Dedifferentiated amniotic fluid mesenchymal stem cell (primary cell): Measurements from ENCODE around the gene PACS2.
A peak's percentile ranks its signal among the peaks of the same experiment; 100 is the strongest.
"Not testable (repeated sequence)": the region's sequence is repeated elsewhere in the genome, so short reads cannot be mapped to it uniquely, and the experiment has no call there.

Source experiments
- DNase-seq: peaks from one replicate; pipeline ENCODE4 v3.0.0-alpha.2; 2016; ENCODE audit errors: extremely low spot score

Gene PACS2

DNA sequence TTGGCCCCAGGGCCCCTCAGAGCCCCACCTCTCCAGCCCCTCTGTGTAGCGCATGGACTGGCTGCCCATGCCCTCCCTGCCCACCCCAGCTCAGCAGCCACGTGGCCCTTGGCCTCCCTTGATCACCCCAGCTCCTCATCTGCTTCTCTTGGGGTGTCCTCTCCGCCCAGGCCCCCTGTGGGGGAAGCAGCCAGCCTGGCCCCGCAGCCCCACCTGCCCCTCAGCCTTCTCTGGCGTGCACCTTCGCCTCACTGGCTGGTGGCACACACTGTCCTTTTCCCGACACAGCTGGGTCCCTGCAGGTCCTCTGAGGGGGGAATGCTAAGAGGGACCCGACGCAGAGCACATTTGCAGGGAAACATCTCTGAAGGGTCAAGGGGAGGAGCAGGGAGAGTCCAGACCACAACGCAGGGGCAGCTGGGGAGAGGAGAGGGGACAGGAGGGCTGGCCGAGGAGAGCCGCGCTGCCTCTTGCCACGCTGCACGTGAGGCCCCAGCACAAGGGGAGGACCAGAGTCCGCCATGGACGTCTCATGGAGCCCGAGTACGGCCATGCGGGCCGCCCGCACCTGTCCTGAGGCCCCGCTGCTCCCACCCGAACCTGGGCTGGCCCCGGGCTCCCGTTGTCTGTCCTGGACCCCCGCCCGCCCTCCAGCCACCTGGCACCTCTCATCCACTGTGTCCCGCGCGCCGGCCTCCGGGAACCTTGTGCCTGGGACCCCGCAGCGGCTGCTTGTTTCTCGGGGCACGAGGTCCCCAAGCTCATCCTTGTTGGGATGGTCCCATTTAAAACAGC lies 36.1 kb downstream of the PACS2 start:
- no peak for DNase-seq

DNA sequence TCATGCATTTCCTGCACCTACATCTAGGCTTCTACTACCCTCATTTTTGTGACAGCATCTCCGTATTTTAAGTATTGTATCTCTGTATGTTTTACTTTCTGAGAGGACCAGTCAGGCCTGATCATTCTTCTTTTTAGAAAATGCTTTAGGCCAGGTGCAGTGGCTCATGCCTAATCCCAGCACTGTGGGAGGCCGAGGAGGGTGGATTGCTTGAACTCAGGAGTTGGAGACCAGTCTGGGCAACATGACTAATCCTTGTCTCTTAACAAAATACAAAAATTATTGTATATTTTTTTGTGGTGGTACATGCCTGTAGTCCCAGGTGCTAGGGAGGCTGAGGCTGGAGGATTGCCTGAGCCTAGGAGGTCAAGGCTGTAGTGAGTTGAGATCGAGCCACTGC lies 36.9 kb downstream of the PACS2 start:
- no peak for DNase-seq

DNA sequence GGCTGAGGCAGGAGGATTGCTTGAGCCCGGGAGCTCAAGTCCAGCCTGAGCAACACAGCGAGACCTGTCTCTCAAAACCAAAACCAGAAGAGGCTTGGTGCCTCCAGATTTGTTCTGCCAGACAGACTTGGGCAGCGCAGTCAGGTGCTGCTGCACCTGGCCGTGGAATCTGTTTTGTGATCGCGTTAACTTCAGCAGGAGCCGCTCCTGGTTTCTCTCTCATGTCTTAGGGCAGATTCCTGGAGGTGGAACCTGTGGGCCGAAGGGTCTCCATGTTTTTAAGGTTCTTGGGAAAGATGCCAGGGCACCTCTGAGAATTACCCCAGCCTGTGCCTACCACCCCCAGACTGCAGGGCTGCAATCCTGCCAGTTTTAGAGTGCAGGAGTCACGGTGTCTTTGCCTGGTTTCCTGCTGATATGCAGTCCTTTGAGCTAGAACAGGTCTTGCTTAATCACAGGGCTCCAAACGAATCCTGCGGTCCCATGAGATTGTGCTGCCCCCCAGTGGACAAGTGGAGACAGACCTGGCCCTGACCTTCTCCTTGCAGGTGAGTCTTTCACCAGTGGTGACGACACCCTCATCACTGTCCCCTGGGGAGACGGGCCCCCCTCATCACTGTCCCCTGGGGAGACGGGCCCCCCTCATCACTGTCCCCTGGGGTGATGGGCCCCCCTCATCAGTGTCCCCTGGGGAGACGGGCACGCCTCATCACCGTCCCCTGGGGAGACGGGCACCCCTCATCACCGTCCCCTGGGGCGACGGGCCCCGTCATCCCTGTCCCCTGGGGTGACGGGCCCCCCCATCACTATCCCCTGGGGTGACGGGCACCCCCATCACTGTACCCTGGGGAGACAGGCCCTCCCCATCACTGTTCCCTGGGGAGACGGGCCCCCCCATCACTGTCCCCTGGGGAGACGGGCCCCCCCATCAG lies 37.6 kb downstream of the PACS2 start:
- peak; percentile 75 for DNase-seq

DNA sequence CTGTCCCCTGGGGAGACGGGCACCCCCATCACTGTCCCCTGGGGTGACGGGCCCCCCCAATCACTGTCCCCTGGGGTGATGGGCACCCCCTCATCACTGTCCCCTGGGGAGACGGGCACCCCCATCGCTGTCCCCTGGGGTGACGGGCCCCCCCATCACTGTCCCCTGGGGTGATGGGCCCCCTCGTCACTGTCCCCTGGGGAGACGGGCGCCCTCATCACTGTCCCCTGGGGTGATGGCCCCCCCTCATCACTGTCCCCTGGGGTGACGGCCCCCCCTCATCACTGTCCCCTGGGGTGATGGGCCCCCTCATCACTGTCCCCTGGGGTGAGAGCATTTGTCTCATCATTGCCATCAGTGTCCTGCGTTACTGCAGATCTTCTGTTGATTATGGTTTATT lies 38.6 kb downstream of the PACS2 start:
- DNase-seq, result no peak

DNA sequence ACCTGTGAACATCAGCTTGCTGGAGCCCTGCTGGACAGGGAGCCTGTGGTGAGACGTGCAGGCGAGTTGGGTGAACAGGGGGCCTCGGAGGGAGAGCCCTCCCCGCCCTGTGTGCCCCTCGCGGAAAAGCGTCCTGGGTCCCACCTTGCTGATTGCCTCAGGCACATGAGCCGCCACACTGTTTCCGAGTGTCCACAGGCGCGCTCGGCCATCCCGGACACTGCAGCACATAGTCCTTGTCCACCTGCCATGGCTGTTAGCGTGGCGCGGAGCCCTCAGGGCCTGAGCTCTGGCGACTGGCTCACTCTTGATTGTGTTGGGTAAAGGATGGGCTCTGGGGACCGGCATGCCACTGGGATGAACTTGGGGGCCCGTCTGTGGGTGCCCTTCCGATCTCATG lies 40.0 kb downstream of the PACS2 start:
- DNase-seq, result no peak

GRCh38 chr14:105355049-105355575 lies 40.6 kb downstream of the PACS2 start:
- DNase-seq, result no peak

GRCh38 chr14:105355850-105356604 lies 41.5 kb downstream of the PACS2 start:
- DNase-seq, result no peak

DNA sequence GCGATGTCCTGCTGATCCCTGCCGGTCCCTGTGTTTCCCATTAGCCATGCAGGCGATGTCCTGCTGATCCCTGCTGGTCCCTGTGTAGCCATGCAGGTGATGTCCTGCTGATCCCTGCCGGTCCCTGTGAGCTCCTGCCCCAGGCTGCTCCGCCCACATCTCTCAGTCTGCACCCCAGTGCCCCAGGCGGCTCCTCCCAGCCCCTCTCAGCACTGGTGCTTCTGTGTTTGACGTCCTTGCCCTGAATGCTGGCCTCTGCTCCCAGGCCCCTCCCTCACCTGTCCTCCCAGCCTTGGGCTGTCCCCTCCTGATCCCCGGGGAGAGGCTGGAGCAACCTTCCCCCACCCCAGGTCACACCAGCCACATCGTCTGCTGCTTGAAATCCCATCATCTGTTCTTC lies 42.4 kb downstream of the PACS2 start:
- no peak for DNase-seq

DNA sequence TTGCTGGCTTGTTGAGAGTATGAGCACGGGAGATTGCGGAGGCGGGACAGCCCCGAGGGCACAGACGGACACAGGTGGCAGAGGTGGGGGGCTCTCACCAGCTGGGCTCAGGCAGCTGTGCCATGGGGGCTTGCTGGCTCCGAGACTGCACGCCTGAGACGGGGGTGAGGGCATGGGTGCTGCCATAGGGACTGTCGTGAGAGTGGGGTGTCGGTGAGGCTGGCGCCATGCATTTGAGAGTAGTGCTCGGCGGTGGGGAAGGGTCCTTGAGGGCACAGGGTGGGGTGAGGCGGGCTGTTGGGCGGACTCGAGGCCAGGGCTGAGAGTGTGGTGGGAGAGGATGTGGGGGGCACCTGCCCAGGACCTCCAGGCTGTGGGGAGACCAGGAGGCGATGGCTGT lies 43.1 kb downstream of the PACS2 start:
- no peak for DNase-seq

- no peak for DNase-seq
These were observed 43.7 kb downstream of the PACS2 start for GRCh38 chr14:105358140-105358846.

- DNase-seq, result no peak
These were observed 44.4 kb downstream of the PACS2 start for GRCh38 chr14:105358943-105359342.

GRCh38 chr14:105361412-105361811 lies 46.9 kb downstream of the PACS2 start:
- DNase-seq, result not testable (repeated sequence)

DNA sequence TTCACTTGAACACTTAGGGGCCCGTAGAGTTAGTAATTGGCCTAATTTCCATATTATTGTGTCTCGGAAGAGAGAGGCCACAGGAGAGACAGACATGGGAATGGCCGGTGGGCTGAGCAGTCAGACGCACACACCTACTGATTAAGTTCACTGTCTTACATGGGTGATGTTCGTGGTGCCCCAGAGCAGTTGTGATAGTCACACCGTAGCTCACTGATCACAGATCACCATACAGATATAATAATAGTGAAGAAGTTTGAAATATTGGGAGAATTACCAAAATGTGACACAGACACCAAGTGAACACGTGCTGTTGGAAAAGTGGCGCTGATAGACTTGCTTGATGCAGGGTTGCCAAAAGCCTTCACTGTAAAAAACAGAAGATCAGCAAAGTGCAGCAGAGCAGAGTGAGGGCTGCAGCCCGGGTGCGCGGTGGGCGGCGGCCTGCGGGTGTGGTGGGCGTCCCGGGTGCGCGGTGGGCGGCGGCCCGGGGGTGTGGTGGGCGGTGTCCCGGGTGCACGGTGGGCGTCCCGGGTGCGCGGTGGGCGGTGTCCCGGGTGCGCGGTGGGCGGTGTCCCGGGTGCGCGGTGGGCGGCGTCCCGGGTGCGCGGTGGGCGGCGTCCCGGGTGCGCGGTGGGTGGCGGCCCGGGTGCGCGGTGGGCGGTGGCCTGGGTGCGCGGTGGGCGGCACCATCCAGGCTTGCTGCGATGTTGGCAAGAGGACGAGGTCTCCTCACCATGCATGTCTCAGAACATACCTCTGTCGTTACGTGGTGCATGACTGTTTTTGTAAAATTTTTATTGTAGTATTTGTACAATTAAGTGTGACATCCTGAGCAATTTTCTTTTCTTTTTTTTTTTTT lies 49.5 kb downstream of the PACS2 start:
- DNase-seq, result peak; percentile 15

- no peak for DNase-seq
These were observed 50.6 kb downstream of the PACS2 start for GRCh38 chr14:105365101-105365500.

DNA sequence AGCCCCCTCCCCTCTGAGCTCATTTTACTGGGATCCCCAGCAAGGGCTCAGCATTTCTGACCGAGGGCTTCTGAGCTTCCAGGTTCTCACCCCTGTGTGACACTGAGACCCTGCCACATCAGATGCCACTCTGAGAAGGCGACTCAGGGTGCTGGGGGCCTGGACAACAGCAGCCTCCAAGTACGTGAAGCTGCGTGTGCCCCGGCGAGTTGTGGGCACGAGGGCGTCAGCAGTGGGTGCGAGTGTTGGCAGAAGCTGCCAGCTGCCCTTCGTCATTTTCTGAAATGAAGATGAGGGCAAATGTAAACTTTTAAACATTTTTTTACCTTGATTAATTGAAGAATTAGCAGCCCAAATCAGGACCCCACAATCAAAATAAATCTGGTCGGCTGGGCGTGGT lies 51.1 kb downstream of the PACS2 start:
- DNase-seq, result no peak

- DNase-seq, result no peak
These were observed 52.0 kb downstream of the PACS2 start for GRCh38 chr14:105366386-105367074.

DNA sequence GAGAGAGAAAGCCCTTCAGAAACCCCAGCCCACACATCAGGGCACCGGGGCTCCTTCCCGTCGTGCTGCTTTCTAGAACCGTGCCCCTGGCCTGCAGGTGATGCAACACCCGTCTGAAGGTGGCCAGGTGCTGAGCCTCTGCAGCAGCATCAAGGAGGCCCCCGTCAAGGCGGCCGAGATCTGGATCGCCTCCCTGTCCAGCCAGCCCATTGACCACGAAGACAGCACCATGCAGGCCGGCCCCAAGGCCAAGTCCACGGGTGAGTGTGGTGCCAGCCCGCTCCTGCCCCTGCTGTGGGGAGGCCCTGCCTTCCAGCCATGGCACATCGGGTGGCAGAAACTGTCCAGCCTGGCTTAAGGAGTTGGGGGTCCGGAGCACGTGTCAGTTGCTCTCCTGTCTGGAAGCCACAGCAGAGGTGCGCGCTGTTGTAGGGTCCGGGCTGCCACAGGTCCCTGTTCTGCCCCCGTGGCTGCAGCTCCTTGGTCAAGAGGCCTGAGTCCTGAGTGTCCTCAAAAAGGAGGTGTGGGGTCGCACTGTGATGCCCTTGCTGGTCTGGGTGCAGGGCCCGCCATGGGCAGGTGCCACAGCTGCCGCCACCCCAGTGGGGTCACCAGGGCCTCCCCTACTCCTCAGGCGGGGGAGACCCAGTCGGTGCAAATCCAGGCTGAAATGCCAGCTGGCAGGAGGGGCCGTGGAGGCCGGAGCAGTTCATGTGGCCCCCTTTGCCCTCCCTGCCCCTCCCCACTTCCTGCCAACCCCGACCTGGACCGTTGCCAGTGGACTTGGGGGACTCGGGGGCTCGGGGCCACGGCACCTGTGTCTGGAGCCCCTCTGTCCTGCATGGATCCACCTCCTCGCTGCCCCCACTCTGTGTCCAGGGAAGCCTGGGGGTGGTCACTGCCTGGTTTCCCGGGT lies 52.8 kb downstream of the PACS2 start:
- DNase-seq, result no peak

- DNase-seq, result no peak
These were observed 53.5 kb downstream of the PACS2 start for GRCh38 chr14:105368032-105368417.

DNA sequence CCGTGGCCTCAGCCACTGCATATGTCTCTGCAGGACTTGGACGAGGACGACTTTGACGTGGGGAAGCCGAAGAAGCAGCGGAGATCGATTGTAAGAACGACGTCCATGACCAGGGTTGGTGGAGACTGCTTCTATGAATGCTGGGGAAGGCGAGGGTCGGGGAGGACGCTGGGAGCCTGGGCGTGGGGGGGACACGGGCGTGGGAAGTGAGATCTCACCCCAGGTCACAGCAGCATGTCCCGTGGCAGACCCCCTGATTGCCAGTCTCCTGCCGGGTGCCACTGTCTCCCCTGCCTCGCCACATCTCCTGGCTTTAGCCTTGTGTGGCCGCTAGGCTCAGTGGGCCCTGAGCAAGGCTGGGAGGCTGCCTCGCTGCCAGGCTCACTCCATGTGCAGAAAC lies 53.9 kb downstream of the PACS2 start:
- no peak for DNase-seq
